ENCODE results near the gene VENTX. TPM values are rescaled to one million over a fixed set of nuclear protein-coding genes. Genes with fewer than 3 reads are reported as not detected.

Gene VENTX
- polyA plus RNA-seq, 3 donors: 0.22 to 0.42 (median 0.33) TPM

DNA sequence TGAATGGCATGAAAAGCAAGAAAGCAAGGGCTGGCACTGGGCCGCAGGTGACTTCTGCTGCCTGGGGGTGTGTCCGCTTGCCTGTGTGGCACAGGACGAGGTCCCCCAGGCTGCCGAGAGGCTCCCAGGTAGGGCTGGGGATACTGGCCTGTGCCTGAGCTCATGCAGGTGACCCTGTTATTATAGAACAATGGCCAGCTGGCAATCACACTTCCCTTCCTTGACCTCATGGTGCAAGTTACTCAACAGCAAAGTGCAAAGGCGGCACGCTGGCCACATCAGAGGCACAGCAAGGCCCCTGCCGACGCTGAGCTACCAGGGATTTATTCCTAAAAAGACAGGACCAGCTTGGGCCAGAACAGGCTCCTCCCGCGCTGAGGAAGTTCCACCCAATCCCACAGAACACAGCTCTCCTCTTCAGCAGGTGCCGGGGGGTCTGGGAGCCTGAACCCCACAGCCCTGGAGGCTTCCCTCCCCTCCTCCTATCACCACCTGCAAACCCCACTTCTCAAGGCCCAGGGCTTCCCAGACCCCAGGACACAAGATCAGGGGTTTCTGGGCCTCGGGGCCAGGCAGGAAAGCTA lies 40.4 kb downstream of the VENTX start:
- DNase-seq (ENCODE audit: extremely low read depth in 1 of 11, low read depth in 9 of 11, low spot score in 4 of 11): no peak

DNA sequence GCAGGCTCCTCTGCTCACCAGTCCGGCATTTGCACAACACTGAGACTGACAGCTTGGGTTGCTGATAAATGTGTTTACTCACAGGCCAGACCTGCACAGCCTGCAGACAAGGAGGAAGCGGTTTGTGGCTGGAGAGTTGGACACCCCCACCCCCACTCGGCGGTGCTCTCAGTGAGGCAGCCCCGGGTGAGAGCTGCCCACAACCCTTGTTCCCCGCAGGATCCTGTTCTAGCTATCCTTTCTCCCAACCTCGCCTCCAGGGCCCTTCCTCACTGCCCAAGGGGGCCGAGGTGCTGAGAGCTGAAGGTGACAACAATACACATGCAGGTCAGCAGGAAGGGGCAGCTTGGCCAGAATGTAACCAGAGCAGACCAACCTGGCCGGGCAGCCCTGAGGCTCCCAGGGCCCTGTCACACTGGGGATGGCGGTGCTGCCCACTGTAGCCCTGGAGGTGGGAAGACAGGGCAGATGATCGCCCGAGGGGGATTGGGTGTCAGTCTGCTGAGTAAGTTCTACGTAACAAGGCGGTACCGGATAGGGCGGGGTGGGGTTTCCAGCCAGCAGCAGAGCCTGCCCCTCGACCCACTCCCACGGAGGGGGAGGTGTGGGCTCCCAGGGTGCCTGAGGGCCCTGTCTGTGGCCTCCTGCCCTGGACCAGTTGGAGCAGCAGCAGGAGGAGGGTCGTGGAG lies 41.1 kb downstream of the VENTX start:
- DNase-seq (ENCODE audit: extremely low read depth in 1 of 11, low read depth in 9 of 11, low spot score in 4 of 11): no peak

- DNase-seq (ENCODE audit: extremely low read depth in 1 of 11, low read depth in 9 of 11, low spot score in 4 of 11): no peak
These were observed 41.9 kb downstream of the VENTX start for GRCh38 chr10:133279326-133280226.

GRCh38 chr10:133280391-133281059 lies 42.9 kb downstream of the VENTX start:
- no peak for DNase-seq (ENCODE audit: extremely low read depth in 1 of 11, low read depth in 9 of 11, low spot score in 4 of 11)

- DNase-seq (ENCODE audit: extremely low read depth in 1 of 11, low read depth in 9 of 11, low spot score in 4 of 11): no peak
These were observed 43.4 kb downstream of the VENTX start for GRCh38 chr10:133281084-133281483.

DNA sequence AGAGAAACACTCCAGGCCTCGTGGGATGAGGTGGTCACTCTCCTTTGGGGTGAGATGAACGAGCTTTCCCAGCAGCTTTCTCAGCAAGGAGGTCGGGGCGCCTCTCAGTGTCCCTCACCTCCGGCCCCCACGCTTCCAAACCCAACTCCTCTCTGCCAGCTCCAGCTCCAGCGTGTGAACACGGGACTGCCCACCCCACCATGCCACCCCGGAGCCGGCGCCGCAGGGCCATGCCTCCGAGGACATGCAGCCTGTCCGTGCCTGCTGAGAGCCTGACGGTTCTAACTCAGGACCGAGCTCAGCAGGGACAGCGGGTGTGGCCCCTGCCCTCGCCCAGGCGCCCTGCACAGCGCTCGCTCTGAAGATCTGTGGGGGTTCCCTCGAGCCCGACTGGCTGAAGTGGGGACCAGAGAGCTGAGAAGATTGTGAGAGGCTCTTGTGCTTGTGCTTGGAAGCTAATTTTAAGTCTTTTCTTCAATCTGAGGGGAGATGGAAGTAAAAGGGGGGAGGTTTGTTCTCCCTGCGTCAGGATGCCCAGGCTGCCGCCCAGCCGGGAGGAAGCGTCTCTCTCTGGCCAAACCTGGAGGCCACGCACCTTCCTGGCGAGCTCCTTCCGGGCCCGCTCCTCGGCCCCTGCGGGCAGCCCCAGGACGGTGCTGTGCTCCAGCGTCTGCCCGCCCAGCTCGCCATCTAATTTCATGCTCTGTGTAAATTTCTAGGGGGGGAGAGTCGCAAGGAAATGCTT lies 44.1 kb downstream of the VENTX start:
- no peak for DNase-seq (ENCODE audit: extremely low read depth in 1 of 11, low read depth in 9 of 11, low spot score in 4 of 11)

DNA sequence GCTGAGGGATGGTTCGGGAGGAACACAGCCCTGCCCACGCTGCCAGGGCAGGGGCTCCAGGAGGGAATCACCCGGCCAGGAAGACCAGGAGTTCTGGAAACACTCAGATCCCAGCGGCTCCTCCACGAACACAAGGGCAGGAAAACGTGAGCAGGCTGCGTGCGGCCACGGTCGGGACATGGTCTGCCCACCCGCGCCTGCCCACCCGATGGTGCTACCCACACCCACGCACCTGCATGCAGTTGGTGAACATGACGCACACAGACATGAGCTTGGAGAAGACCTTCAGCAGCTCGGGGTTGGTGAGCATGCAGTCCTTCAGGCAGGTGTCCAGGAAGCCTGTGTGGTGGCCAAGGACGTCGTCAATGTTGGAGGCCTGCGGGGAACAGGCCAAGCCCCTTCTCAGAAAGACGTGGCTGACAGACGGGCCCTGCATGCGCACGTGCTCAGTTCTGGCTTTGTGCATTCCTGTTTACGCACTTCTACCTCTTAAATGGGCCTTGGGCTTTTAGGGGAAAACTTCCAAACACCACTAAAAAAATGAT lies 45.3 kb downstream of the VENTX start:
- no peak for DNase-seq (ENCODE audit: extremely low read depth in 1 of 11, low read depth in 9 of 11, low spot score in 4 of 11)

- no peak for DNase-seq (ENCODE audit: extremely low read depth in 1 of 11, low read depth in 9 of 11, low spot score in 4 of 11)
These were observed 46.3 kb downstream of the VENTX start for GRCh38 chr10:133283931-133284330.

DNA sequence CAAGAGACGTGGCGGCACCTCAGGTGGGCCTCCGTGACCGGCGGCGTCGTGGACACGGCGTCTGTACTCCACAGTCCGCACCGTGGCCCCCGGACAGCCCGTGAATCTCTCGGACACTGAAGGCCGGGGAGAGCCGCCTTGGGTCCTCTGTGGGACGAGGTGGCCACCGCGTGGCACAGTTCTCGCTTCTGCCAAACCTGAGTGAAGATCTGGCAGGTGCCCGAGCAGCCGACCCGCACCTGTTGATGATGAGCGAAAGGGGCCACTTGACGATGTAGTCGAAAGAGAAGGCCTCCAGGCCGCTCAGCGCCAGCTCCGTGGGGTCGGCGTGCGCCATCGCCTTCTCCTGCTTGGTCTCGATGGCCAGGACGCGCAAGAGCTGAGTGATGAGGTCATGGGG lies 47.6 kb downstream of the VENTX start:
- no peak for DNase-seq (ENCODE audit: extremely low read depth in 1 of 11, low read depth in 9 of 11, low spot score in 4 of 11)

DNA sequence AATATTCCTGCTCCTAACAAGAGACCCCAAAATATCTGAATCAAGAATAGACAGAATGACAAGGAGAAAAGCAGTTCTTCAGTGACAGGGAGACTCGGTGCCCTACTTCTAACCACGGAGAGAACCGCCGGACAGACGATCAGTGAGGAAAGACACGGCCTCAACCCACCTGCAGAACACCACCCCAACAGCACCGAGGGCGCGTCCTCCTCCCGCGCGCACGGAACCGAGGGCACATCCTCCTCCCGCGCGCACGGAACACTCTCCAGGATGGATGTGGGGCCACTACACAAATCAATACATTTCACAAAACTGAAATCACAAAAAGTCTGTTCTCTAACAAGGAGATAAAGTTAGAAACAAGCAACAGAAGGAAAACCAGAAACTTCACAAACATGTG lies 48.7 kb downstream of the VENTX start:
- no peak for DNase-seq (ENCODE audit: extremely low read depth in 1 of 11, low read depth in 9 of 11, low spot score in 4 of 11)

DNA sequence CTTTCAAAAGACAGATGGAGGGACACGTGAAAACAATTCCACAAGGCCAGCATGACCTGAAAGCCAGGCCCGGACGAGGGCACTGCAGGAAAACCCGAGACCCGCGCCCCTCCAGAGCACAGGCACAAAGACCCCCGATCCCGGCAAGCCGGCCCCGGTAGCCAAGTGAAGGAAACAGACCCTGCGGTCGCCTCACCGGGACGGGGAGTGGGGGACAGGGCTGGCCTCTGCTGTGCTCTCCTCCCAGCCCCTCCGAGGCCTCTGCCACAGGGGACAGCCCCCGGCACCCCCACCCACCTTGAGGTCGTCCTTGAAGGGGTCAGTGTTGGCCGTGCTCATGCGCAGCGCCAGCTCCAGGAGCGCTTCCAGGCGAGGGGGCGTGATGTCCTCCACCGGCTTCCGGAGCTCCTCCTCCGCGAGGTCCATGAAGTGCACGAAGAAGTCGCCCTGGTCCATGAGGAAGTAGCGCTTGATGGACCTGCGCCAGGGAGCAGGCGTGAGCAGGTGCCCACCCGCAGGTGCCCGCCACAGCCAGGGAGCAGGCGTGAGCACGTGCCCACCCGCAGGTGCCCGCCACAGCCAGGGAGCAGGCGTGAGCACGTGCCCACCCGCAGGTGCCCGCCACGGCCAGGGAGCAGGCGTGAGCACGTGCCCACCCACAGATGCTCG lies 50.3 kb downstream of the VENTX start:
- no peak for DNase-seq (ENCODE audit: extremely low read depth in 1 of 11, low read depth in 9 of 11, low spot score in 4 of 11)

- no peak for DNase-seq (ENCODE audit: extremely low read depth in 1 of 11, low read depth in 9 of 11, low spot score in 4 of 11)
These were observed 52.1 kb downstream of the VENTX start for GRCh38 chr10:133289761-133290160.

Other genes starting within 250 kb of the VENTX start
- gene ADGRA1, start 149.9 kb upstream of the VENTX start, polyA plus RNA-seq (ENCODE audit: insufficient read length in 3 of 3): 1 to 10 TPM in 2 of 3 donors, under 1 TPM in 1; 0.95 to 1.6 (median 1.4) TPM
- 1 to 10 TPM; 4.9 to 9.1 (median 7.8) TPM for gene KNDC1, start 77.6 kb upstream of the VENTX start, polyA plus RNA-seq (ENCODE audit: insufficient read length in 3 of 3)
- gene UTF1, start 7.6 kb upstream of the VENTX start, polyA plus RNA-seq (ENCODE audit: insufficient read length in 3 of 3): under 1 TPM in 1 of 3 donors, not detected in 2; 0.17 TPM
- 1 to 10 TPM; 2.3 to 3.3 (median 3.0) TPM for gene ADAM8, start 39.0 kb downstream of the VENTX start, polyA plus RNA-seq (ENCODE audit: insufficient read length in 3 of 3)
- gene TUBGCP2, start 71.0 kb downstream of the VENTX start, polyA plus RNA-seq (ENCODE audit: insufficient read length in 3 of 3): 10 to 100 TPM; 59.2 to 79.8 (median 61.1) TPM
- gene ZNF511, start 71.1 kb downstream of the VENTX start, polyA plus RNA-seq (ENCODE audit: insufficient read length in 3 of 3): 10 to 100 TPM; 35.9 to 46.1 (median 37.4) TPM
- under 1 TPM in 2 of 3 donors, not detected in 1; 0.54 to 0.70 TPM for gene CALY, start 99.0 kb downstream of the VENTX start, polyA plus RNA-seq (ENCODE audit: insufficient read length in 3 of 3)
- 1 to 10 TPM; 3.3 to 9.0 (median 4.9) TPM for gene PRAP1, start 109.5 kb downstream of the VENTX start, polyA plus RNA-seq (ENCODE audit: insufficient read length in 3 of 3)
- 10 to 100 TPM; 14.3 to 22.4 (median 20.8) TPM for gene FUOM, start 120.2 kb downstream of the VENTX start, polyA plus RNA-seq (ENCODE audit: insufficient read length in 3 of 3)
- gene ECHS1, start 135.5 kb downstream of the VENTX start, polyA plus RNA-seq (ENCODE audit: insufficient read length in 3 of 3): 100 to 1,000 TPM; 135 to 149 (median 139) TPM
- 1 to 10 TPM; 4.9 to 9.2 (median 6.8) TPM for gene PAOX, start 141.4 kb downstream of the VENTX start, polyA plus RNA-seq (ENCODE audit: insufficient read length in 3 of 3)
- gene MTG1, start 156.3 kb downstream of the VENTX start, polyA plus RNA-seq (ENCODE audit: insufficient read length in 3 of 3): 10 to 100 TPM; 59.4 to 88.6 (median 67.3) TPM
- 1 to 10 TPM; 3.1 to 5.6 (median 4.7) TPM for gene SPRN, start 186.8 kb downstream of the VENTX start, polyA plus RNA-seq (ENCODE audit: insufficient read length in 3 of 3)
- 1 to 10 TPM; 2.1 to 3.9 (median 2.2) TPM for gene SCART1, start 216.1 kb downstream of the VENTX start, polyA plus RNA-seq (ENCODE audit: insufficient read length in 3 of 3)

Measured in renal cortex interstitium (tissue), 11 donors.